Peyer's patch (tissue), 4 donors: ENCODE measurements around the gene CARMIL1.

ENCODE experiments used
- CTCF ChIP-seq, 6 experiments: fragments of 450-650 bp in 4 of 6; fragments of 200-600 bp in 2 of 6; sonication (generic) in 1 of 6; IDR thresholded peaks; one replicate each; pipeline ENCODE4 v1.5.1; 2017 to 2019; ENCODE audit warnings: antibody characterized with exemption in 6 of 6, mild to moderate bottlenecking in 3 of 6, moderate library complexity in 1 of 6
- POLR2A ChIP-seq, 2 donors: fragments of 450-650 bp; IDR thresholded peaks; one replicate each; pipeline ENCODE4 v1.5.1; 2017; ENCODE audit warnings: antibody characterized with exemption in 2 of 2, mild to moderate bottlenecking in 2 of 2, moderate library complexity in 2 of 2

GRCh38 chr6:25452031-25452430 is 172.9 kb downstream of the CARMIL1 start:
- TF ChIP-seq CTCF (IDR thresholded peaks at IDR 0.05) (no peak), POLR2A (IDR thresholded peaks at IDR 0.05) (no peak)
